ENCODE results near the gene ZGLP1.

ZGLP1 gene

DNA sequence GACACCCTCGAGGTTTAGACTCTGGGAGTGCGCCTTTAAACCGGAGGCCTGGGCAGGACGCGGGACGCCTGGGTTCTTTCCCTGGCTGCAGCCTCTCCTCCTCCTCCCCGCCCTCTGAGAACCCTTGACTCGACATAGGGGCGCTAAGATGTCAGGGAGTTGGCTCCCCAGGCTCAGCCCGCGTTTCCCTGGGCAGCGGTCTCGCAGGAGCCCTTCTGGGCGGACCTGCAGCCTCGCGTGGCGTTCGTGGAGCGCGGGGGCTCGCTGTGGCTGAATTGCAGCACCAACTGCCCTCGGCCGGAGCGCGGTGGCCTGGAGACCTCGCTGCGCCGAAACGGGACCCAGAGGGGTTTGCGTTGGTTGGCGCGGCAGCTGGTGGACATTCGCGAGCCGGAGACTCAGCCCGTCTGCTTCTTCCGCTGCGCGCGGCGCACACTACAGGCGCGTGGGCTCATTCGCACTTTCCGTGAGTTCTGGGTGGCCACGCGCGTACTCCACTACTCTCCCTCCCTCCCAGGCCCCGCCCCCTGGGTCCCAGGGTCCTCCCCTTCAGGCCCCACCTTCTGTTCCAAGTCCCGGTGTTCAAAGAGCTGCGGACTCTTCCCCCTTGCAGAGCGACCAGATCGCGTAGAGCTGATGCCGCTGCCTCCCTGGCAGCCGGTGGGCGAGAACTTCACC lies 18.6 kb downstream of the ZGLP1 start:
- TF ChIP-seq, protein P1, sequence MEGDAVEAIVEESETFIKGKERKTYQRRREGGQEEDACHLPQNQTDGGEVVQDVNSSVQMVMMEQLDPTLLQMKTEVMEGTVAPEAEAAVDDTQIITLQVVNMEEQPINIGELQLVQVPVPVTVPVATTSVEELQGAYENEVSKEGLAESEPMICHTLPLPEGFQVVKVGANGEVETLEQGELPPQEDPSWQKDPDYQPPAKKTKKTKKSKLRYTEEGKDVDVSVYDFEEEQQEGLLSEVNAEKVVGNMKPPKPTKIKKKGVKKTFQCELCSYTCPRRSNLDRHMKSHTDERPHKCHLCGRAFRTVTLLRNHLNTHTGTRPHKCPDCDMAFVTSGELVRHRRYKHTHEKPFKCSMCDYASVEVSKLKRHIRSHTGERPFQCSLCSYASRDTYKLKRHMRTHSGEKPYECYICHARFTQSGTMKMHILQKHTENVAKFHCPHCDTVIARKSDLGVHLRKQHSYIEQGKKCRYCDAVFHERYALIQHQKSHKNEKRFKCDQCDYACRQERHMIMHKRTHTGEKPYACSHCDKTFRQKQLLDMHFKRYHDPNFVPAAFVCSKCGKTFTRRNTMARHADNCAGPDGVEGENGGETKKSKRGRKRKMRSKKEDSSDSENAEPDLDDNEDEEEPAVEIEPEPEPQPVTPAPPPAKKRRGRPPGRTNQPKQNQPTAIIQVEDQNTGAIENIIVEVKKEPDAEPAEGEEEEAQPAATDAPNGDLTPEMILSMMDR (IDR thresholded peaks at IDR 0.05; ENCODE audit: extremely low read depth, missing control alignments), result no peak
- DNase-seq (ENCODE audit: low spot score), result peak; percentile 73

DNA sequence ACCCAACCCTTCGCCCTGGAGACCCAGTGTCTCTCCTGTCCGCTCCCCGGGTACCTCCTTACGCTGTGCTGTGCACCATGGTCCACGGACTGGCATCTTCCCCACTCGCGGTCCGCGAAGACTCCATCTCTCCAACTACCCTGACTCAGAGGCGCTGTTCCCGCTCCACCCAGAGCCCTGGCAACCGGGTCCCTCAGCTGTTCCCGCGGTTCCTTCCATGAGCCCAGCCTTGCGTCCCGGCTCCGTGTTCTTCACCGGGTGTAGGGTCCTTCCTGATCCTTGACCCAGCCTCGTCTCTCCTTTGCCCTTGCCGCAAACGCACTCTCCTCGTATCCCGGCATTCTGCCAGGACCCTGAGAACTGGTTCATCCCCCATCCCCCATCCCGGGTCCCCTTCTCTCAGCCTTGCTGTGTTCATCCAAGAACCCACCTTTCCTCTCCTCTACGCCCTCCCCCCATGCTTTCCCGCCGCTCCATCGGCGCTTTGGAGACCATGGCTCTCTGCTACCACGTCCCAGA lies 19.2 kb downstream of the ZGLP1 start:
- DNase-seq (ENCODE audit: low spot score), result no peak
- TF ChIP-seq, protein P1 (IDR thresholded peaks at IDR 0.05; ENCODE audit: extremely low read depth, missing control alignments), result no peak

DNA sequence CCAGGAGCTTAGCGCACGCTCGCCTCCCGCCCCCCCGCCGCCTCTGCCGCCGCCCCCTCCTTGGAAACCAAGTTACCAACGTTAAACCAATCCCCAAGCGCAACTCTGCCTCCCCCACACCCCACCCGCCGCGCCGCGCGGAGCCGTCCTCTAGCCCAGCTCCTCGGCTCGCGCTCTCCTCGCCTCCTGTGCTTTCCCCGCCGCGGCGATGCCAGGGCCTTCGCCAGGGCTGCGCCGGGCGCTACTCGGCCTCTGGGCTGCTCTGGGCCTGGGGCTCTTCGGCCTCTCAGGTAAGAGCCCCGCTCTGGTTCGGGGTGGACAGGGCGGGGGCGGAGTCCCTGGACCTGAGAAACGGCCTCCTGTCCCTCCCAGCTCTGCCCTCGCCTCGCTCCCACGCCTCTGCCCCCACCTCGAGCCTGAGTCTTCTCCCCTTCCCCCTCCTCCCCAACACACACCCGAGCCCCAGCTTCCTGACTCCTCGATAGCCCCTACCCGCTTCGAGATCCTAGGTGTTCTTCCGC lies 19.7 kb downstream of the ZGLP1 start, which contains the start of gene ICAM5:
Gene ICAM5, plus strand, starts transcription at position 117 of the 521 bp plus-strand sequence. Its CDS starts 92 bp downstream, at position 209.
- no peak for DNase-seq (ENCODE audit: low spot score)
- TF ChIP-seq, protein P1 (IDR thresholded peaks at IDR 0.05; ENCODE audit: extremely low read depth, missing control alignments), result no peak

DNA sequence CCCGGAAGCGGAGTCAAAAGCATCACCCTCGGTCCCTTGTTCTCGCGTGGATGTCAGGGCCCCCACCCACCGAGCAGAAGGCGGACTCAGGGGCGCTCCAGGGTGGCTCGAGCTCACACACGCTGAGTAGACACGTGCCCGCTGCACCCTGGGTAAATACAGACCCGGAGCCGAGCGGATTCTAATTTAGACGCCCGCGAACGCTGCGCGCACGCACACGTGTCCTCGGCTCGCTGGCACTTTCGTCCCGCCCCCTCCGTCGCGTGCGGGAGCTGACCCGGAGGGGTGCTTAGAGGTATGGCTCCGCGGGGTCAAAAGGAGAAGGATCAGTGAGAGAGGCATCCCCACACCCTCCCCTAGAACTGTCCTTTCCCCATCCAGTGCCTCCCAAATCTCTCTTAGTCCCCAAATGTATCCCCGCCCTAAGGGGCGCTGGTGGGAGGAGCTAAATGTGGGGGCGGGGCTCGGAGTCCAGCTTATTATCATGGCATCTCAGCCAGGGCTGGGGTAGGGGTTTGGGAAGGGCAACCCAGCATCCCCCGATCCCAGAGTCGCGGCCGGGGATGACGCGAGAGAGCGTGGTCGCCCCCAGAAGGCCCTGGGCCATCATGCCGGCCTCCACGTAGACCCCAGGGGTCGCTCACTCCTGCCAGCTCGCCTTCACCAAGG lies 20.3 kb downstream of the ZGLP1 start:
- DNase-seq (ENCODE audit: low spot score), result peak; percentile 68
- TF ChIP-seq, protein P1 (IDR thresholded peaks at IDR 0.05; ENCODE audit: extremely low read depth, missing control alignments), result no peak

DNA sequence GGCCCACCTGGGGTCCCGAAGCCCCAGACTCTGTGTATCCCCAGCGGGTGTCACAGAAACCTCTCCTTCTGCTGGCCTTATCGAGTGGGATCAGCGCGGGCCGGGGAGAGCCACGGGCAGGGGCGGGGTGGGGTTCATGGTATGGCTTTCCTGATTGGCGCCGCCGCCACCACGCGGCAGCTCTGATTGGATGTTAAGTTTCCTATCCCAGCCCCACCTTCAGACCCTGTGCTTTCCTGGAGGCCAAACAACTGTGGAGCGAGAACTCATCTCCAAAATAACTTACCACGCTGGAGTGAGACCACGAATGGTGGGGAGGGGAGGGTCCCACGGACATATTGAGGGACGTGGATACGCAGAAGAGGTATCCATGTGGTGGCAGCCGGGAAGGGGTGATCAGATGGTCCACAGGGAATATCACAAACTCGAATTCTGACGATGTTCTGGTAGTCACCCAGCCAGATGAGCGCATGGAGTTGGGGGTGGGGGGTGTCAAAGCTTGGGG lies 20.9 kb downstream of the ZGLP1 start:
- TF ChIP-seq, protein P1 (IDR thresholded peaks at IDR 0.05; ENCODE audit: extremely low read depth, missing control alignments), result no peak
- peak; percentile 85 for DNase-seq (ENCODE audit: low spot score)

DNA sequence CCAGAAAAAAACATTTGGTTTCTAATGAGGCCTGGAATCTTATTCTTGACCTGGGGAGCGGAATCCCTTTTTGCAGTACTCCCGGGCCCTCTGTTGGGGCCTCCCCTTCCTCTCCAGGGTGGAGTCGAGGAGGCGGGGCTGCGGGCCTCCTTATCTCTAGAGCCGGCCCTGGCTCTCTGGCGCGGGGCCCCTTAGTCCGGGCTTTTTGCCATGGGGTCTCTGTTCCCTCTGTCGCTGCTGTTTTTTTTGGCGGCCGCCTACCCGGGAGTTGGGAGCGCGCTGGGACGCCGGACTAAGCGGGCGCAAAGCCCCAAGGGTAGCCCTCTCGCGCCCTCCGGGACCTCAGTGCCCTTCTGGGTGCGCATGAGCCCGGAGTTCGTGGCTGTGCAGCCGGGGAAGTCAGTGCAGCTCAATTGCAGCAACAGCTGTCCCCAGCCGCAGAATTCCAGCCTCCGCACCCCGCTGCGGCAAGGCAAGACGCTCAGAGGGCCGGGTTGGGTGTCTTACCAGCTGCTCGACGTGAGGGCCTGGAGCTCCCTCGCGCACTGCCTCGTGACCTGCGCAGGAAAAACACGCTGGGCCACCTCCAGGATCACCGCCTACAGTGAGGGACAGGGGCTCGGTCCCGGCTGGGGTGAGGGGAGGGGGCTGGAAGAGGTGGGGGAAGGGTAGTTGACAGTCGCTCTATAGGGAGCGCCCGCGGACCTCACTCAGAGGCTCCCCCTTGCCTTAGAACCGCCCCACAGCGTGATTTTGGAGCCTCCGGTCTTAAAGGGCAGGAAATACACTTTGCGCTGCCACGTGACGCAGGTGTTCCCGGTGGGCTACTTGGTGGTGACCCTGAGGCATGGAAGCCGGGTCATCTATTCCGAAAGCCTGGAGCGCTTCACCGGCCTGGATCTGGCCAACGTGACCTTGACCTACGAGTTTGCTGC lies 22.5 kb downstream of the ZGLP1 start, which contains the start of gene ICAM4:
Gene ICAM4, plus strand, starts transcription at position 153 of the 935 bp plus-strand sequence. Its CDS starts 58 bp downstream, at position 211.
- DNase-seq (ENCODE audit: low spot score), result no peak
- TF ChIP-seq, protein P1 (IDR thresholded peaks at IDR 0.05; ENCODE audit: extremely low read depth, missing control alignments), result no peak
